ENCODE results near the gene NETO2. TPM values are rescaled to one million over a fixed set of nuclear protein-coding genes. Genes with fewer than 3 reads are reported as not detected.

Gene NETO2
- total and polyA plus RNA-seq, 2 of the 13 experiments (the other 11 are each of a cell fraction or from before 2014, with no cell fraction given): 8.2 to 13.5 TPM

DNA sequence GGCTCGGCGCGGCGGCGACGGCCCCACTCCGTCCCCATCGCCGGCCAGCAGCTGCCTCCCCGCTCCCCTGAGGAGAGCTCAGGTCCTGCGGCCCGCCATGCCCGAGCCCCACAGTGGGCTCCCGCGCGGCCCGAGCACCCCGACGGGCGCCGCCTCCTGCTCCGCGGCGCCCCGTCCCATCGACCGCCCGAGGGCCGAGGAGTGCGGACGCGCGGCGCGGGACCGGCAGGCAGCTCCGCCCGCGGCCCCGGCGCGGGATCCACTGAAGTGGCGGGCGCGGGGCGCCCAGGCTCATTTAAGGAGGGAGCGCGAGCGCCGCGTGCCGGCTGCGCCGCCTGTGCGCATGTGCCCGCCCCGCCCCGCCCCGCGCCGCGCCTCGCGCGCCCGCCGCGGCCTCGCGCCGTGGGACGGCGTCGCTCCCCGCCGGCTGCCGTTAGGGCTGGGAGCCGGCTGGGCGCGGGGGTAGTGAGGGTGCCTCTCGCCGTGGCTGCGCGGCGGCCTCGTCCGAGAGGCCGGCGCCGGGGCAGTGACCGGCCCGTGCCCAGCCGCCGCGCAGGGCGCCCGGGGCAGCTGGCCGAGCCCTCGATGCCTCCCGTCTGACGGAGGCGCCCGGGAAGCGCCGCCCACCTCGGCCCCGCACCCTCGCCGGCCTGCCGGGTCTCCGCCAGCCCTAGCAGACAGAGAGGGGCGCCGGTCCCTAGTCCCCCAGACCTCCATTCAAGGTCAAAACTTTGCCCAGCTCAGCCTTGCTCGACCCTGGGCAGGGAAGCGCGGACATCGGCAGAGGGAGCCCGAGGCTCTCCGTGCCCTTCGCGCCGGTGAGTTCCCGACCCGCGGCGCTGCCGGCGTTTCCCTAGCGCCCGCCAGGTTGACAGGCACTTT, at the start of gene NETO2 (continued):
- TF ChIP-seq, protein P1, sequence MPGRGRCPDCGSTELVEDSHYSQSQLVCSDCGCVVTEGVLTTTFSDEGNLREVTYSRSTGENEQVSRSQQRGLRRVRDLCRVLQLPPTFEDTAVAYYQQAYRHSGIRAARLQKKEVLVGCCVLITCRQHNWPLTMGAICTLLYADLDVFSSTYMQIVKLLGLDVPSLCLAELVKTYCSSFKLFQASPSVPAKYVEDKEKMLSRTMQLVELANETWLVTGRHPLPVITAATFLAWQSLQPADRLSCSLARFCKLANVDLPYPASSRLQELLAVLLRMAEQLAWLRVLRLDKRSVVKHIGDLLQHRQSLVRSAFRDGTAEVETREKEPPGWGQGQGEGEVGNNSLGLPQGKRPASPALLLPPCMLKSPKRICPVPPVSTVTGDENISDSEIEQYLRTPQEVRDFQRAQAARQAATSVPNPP (CRISPR knock-in tag; IDR thresholded peaks at IDR 0.05): no peak
- TF ChIP-seq, protein P2, sequence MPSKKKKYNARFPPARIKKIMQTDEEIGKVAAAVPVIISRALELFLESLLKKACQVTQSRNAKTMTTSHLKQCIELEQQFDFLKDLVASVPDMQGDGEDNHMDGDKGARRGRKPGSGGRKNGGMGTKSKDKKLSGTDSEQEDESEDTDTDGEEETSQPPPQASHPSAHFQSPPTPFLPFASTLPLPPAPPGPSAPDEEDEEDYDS (CRISPR knock-in tag; IDR thresholded peaks at IDR 0.05): no peak
- TF ChIP-seq ZNF567 (CRISPR knock-in tag; IDR thresholded peaks at IDR 0.05; ENCODE audit: borderline replicate concordance) (peak; percentile 83; the same call in 1 of the 2 replicates), ZNF746 (CRISPR knock-in tag; IDR thresholded peaks at IDR 0.05) (no peak), CBX5 (CRISPR knock-in tag; IDR thresholded peaks at IDR 0.05; ENCODE audit: borderline replicate concordance) (no peak), PITX1 (CRISPR knock-in tag; IDR thresholded peaks at IDR 0.05) (no peak), ZNF713 (CRISPR knock-in tag; IDR thresholded peaks at IDR 0.05) (no peak), TAF15 (IDR thresholded peaks at IDR 0.05; ENCODE audit: low read depth, low read length, poor library complexity, severe bottlenecking) (no peak), YEATS4 (CRISPR knock-in tag; IDR thresholded peaks at IDR 0.05; ENCODE audit: borderline replicate concordance) (no peak; the same call in 1 of the 2 replicates), FOXJ3 (CRISPR knock-in tag; IDR thresholded peaks at IDR 0.05; ENCODE audit: borderline replicate concordance) (0 out of 2 replicates have a peak, but pooled peaks have one; percentile 12), FOSL1 (CRISPR knock-in tag; IDR thresholded peaks at IDR 0.05; ENCODE audit: borderline replicate concordance) (no peak), THAP11 (CRISPR knock-in tag; IDR thresholded peaks at IDR 0.05) (no peak; the same call in 1 of the 2 replicates), NR2C2 (CRISPR knock-in tag; IDR thresholded peaks at IDR 0.05; ENCODE audit: borderline replicate concordance) (peak; percentile 37)
- TF ChIP-seq, protein P3, sequence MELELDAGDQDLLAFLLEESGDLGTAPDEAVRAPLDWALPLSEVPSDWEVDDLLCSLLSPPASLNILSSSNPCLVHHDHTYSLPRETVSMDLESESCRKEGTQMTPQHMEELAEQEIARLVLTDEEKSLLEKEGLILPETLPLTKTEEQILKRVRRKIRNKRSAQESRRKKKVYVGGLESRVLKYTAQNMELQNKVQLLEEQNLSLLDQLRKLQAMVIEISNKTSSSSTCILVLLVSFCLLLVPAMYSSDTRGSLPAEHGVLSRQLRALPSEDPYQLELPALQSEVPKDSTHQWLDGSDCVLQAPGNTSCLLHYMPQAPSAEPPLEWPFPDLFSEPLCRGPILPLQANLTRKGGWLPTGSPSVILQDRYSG (CRISPR knock-in tag; IDR thresholded peaks at IDR 0.05): no peak
- TF ChIP-seq, protein P4, sequence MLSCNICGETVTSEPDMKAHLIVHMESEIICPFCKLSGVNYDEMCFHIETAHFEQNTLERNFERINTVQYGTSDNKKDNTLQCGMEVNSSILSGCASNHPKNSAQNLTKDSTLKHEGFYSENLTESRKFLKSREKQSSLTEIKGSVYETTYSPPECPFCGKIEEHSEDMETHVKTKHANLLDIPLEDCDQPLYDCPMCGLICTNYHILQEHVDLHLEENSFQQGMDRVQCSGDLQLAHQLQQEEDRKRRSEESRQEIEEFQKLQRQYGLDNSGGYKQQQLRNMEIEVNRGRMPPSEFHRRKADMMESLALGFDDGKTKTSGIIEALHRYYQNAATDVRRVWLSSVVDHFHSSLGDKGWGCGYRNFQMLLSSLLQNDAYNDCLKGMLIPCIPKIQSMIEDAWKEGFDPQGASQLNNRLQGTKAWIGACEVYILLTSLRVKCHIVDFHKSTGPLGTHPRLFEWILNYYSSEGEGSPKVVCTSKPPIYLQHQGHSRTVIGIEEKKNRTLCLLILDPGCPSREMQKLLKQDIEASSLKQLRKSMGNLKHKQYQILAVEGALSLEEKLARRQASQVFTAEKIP (CRISPR knock-in tag; IDR thresholded peaks at IDR 0.05; ENCODE audit: borderline replicate concordance): no peak
- TF ChIP-seq, protein P5, sequence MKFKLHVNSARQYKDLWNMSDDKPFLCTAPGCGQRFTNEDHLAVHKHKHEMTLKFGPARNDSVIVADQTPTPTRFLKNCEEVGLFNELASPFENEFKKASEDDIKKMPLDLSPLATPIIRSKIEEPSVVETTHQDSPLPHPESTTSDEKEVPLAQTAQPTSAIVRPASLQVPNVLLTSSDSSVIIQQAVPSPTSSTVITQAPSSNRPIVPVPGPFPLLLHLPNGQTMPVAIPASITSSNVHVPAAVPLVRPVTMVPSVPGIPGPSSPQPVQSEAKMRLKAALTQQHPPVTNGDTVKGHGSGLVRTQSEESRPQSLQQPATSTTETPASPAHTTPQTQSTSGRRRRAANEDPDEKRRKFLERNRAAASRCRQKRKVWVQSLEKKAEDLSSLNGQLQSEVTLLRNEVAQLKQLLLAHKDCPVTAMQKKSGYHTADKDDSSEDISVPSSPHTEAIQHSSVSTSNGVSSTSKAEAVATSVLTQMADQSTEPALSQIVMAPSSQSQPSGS (CRISPR knock-in tag; IDR thresholded peaks at IDR 0.05): no peak
- TF ChIP-seq, protein P6, sequence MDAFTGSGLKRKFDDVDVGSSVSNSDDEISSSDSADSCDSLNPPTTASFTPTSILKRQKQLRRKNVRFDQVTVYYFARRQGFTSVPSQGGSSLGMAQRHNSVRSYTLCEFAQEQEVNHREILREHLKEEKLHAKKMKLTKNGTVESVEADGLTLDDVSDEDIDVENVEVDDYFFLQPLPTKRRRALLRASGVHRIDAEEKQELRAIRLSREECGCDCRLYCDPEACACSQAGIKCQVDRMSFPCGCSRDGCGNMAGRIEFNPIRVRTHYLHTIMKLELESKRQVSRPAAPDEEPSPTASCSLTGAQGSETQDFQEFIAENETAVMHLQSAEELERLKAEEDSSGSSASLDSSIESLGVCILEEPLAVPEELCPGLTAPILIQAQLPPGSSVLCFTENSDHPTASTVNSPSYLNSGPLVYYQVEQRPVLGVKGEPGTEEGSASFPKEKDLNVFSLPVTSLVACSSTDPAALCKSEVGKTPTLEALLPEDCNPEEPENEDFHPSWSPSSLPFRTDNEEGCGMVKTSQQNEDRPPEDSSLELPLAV (CRISPR knock-in tag; conservative IDR thresholded peaks at IDR 0.05; ENCODE audit: low read depth): no peak

Data from HepG2 (cell line).